MM.1S (cell line): ENCODE data around the gene EPN1.

Experiments used
- DNase-seq: peaks from one replicate; pipeline ENCODE4 v3.0.0-alpha.2; 2015
- H2AFZ ChIP-seq: fragments of 300-600 bp; sonication (generic); 2 replicates; pipeline ENCODE4 v1.6.0; 2016; ENCODE audit warnings: antibody characterized with exemption, low read length
- H3F3A ChIP-seq: fragments of 300-600 bp; sonication (generic); 2 replicates; pipeline ENCODE4 v1.6.1; 2016; ENCODE audit warnings: mild to moderate bottlenecking, antibody characterized with exemption, low read length, moderate library complexity, mixed read lengths; ENCODE audit not compliant: insufficient read depth
- H3K27ac ChIP-seq: fragments of 300-600 bp; sonication (generic); 2 replicates; pipeline ENCODE4 v1.5.1; 2016; ENCODE audit warnings: mild to moderate bottlenecking, low read length
- H3K27me3 ChIP-seq: fragments of 300-600 bp; sonication (generic); replicated peaks from 2 replicates; pipeline ENCODE4 v1.6.0; 2016; ENCODE audit warnings: low read length; ENCODE audit not compliant: insufficient read depth
- H3K36me3 ChIP-seq: fragments of 300-600 bp; sonication (generic); replicated peaks from 2 replicates; pipeline ENCODE4 v1.6.1; 2016; ENCODE audit warnings: mild to moderate bottlenecking, low read length, mixed read lengths; ENCODE audit not compliant: insufficient read depth
- H3K4me1 ChIP-seq: fragments of 300-600 bp; sonication (generic); 2 replicates; pipeline ENCODE4 v1.6.1; 2016; ENCODE audit warnings: low read length, mixed read lengths
- H3K4me2 ChIP-seq: fragments of 300-600 bp; sonication (generic); 2 replicates; pipeline ENCODE4 v1.6.0; 2016; ENCODE audit warnings: low read depth, low read length
- H3K4me3 ChIP-seq: fragments of 300-600 bp; sonication (generic); 2 replicates; pipeline ENCODE4 v1.5.1; 2016; ENCODE audit warnings: low read length, mixed read lengths
- H3K79me2 ChIP-seq: fragments of 300-600 bp; sonication (generic); 2 replicates; pipeline ENCODE4 v1.6.1; 2016; ENCODE audit warnings: mixed run types, low read length, mixed read lengths
- H3K9ac ChIP-seq: fragments of 300-600 bp; sonication (generic); 2 replicates; pipeline ENCODE4 v1.6.1; 2016; ENCODE audit warnings: low read length, mixed read lengths
- H3K9me2 ChIP-seq: fragments of 300-600 bp; sonication (generic); replicated peaks from 2 replicates; pipeline ENCODE4 v1.6.1; 2016; ENCODE audit warnings: mild to moderate bottlenecking, low read length, mixed read lengths; ENCODE audit not compliant: insufficient read depth
- H3K9me3 ChIP-seq: fragments of 300-600 bp; sonication (generic); replicated peaks from 2 replicates; pipeline ENCODE4 v1.6.1; 2016; ENCODE audit warnings: mild to moderate bottlenecking, low read length, mixed read lengths; ENCODE audit not compliant: insufficient read depth
- H4K20me1 ChIP-seq: fragments of 300-600 bp; sonication (generic); 2 replicates; pipeline ENCODE4 v1.6.1; 2016; ENCODE audit warnings: mild to moderate bottlenecking, low read length, moderate library complexity, mixed read lengths; ENCODE audit not compliant: insufficient read depth
- EZH2 ChIP-seq: fragments of 300-600 bp; sonication (generic); optimal IDR thresholded peaks from 2 replicates; pipeline ENCODE3; 2017; ENCODE audit warnings: low read depth, mild to moderate bottlenecking, antibody characterized with exemption, low read length, mixed read lengths
- EZH2phosphoT487 ChIP-seq: fragments of 300-600 bp; sonication (generic); IDR thresholded peaks from 2 replicates; pipeline ENCODE4 v1.6.1; 2018; ENCODE audit warnings: antibody characterized with exemption, low read length
- TF ChIP-seq, protein P1 (sequence below): fragments of 300-600 bp; sonication (generic); IDR thresholded peaks from 2 replicates; pipeline ENCODE4 v1.5.1; 2016; ENCODE audit warnings: antibody characterized with exemption, low read length, mixed read lengths

The EPN1 gene

DNA sequence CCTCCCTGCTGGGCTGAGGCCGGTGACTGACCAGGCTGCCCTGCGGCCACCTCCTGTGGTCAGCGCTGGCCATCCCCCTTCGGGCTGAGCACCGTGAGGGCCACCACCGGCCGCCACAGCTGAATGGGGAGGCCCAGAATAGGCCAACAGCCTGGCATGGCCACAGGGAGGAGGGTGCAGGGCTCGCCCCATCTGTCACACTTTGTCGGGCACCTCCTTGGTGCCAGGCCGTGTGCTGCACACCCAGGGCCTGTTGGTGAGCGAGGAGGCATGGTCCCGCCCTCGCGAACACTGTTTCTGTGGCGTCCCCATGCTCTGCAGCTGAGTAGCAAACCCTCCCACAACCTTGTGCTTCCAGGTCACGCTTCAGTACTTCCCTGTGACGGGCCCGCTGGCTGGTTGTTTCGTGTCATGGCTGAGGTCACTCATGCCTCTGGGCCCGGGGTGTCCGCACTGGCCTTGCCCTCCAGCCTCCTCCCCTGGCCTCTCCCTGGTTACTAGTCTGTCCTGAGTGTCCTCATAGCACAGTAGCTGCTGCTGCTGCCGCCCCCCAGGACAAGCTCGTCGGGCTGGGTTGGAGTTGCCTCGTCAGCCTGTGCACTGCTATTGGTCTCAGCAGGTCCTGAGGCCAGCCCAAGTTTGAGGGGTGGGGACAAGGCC, 15.2 kb downstream of the EPN1 start:
- Histone ChIP-seq H3K4me3 (no peak overlapping the region), H4K20me1 (no peaks in the 10 kb centered on the region), H3K27ac (no peak overlapping the region), H3K9me3 (no peaks in the 10 kb centered on the region), H3K4me1 (no peaks in the 10 kb centered on the region), H3K27me3 (no peaks in the 10 kb centered on the region), H3K9ac (no peak overlapping the region), H3K36me3 (no peaks in the 10 kb centered on the region), H3K79me2 (peaks cover 34% of the 10 kb centered on the region), H2AFZ (no peak overlapping the region), H3K9me2 (no peaks in the 10 kb centered on the region), H3F3A (no peaks in the 10 kb centered on the region), H3K4me2 (no peak overlapping the region)
- TF ChIP-seq, protein P1, sequence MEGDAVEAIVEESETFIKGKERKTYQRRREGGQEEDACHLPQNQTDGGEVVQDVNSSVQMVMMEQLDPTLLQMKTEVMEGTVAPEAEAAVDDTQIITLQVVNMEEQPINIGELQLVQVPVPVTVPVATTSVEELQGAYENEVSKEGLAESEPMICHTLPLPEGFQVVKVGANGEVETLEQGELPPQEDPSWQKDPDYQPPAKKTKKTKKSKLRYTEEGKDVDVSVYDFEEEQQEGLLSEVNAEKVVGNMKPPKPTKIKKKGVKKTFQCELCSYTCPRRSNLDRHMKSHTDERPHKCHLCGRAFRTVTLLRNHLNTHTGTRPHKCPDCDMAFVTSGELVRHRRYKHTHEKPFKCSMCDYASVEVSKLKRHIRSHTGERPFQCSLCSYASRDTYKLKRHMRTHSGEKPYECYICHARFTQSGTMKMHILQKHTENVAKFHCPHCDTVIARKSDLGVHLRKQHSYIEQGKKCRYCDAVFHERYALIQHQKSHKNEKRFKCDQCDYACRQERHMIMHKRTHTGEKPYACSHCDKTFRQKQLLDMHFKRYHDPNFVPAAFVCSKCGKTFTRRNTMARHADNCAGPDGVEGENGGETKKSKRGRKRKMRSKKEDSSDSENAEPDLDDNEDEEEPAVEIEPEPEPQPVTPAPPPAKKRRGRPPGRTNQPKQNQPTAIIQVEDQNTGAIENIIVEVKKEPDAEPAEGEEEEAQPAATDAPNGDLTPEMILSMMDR = no peak
- TF ChIP-seq EZH2 (no peak), EZH2phosphoT487 (no peak)
- DNase-seq = no peak

DNA sequence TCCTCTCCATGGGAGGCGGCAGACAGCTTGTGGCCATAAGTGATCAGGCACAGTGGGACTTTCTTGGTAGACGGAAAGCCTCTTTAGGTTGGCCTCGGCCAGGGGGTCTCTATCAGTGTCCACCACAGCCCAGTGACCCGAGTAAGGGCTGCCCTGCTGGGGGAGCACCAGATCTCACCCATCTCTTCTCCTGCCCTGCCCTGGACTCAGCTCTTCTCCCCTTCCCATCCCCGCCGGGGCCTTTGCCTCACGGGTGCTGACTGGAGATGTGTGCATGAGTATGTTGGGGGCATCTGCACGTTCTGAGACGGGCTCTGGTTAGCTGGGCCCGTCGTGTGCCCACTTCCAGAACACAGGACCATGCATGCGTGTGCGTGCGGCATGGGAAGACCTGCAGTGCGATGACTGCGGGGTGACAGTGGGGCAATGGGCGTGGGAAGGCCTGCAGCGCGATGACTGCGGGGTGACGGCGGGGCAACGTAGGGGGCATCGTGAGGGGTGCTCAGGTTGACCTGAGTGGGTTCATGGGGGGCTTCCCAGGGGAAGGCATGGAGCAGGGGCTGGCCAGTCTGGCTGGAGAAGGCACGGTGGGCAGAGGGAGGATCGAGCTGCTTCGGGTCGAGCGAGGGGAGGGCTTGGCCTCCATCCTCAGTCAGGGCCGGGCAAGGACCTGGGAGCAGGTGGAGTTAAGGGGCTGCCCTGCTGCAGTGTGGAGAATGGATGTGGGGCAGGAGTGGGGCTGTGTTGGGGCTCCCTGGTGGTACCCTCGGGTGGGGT, 15.9 kb downstream of the EPN1 start:
- Histone ChIP-seq H3K4me3 (no peak overlapping the region), H3K4me1 (no peaks in the 10 kb centered on the region), H3F3A (no peaks in the 10 kb centered on the region), H3K27ac (no peak overlapping the region), H3K9me2 (no peaks in the 10 kb centered on the region), H3K9me3 (no peaks in the 10 kb centered on the region), H4K20me1 (no peaks in the 10 kb centered on the region), H3K36me3 (no peaks in the 10 kb centered on the region), H3K4me2 (no peak overlapping the region), H2AFZ (no peak overlapping the region), H3K79me2 (peaks cover 27% of the 10 kb centered on the region), H3K27me3 (no peaks in the 10 kb centered on the region), H3K9ac (no peak overlapping the region)
- DNase-seq = no peak
- TF ChIP-seq, protein P1 = no peak
- TF ChIP-seq EZH2phosphoT487 (no peak), EZH2 (no peak)

DNA sequence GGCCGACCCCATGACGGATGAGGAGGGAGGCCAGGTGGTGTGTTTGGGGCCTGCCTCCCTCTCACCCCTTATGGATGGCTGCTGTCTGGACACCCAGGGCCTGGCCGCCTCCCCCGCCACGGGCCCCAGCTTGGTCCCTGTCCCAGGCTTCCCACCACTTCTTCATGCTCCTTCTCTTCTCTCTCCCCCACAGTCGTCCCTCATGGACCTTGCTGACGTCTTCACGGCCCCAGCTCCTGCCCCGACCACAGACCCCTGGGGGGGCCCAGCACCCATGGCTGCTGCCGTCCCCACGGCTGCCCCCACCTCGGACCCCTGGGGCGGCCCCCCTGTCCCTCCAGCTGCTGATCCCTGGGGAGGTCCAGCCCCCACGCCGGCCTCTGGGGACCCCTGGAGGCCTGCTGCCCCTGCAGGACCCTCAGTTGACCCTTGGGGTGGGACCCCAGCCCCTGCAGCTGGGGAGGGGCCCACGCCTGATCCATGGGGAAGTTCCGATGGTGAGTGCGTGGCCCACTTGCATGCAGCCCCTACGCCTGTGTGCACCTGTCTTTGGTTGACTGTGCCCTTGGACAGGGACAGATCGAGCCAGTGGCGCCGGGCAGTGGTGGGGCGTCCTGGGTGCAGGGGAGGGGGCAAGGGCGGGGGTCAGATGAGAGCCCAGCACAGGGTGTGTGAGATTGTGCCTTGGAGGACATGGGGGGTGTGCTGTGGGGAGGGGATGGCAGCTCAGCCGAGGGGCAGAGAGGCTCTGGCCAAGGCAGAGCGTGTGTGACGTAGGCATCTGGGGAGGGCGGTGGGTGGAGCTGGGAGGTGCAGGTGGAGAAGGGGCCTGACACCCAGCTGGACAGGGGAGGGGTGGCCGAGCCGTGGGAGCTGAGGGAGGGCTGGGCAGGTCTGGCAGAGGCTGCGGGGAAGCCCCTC, 16.8 kb downstream of the EPN1 start:
- TF ChIP-seq, protein P1 = no peak
- TF ChIP-seq EZH2 (no peak), EZH2phosphoT487 (no peak)
- H4K20me1 ChIP-seq = no peaks in the 10 kb centered on the region

More for the DNA sequence above, 16.8 kb downstream of the EPN1 start:
- Histone ChIP-seq H3K36me3 (no peaks in the 10 kb centered on the region), H3K4me1 (no peaks in the 10 kb centered on the region), H2AFZ (no peak overlapping the region), H3K9ac (no peak overlapping the region), H3K79me2 (peaks cover 18% of the 10 kb centered on the region), H3K27ac (no peak overlapping the region), H3K4me3 (no peak overlapping the region), H3K9me3 (no peaks in the 10 kb centered on the region), H3K9me2 (no peaks in the 10 kb centered on the region), H3F3A (no peaks in the 10 kb centered on the region), H3K4me2 (no peak overlapping the region), H3K27me3 (no peaks in the 10 kb centered on the region)
- DNase-seq = no peak
